Measurements from ENCODE around the gene STXBP5L.

DNA sequence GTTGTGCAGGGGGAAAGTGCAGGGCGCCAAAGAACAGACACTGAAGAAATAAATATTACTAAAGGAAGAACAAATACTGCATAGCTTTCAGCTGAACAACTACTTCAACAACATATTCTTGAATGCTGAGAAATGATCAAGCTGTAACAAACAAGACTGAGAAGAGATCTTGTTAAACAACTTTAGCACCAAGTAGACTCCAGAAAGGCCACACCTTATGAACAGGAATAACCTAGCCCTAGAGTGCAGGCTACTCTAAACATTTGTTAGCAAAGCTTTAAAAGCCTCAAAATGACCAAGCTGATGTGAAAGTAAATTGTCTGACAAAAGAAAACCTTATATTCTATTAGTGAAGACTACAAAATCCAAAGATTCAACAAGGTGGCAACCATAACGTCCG lies 554.6 kb downstream of the STXBP5L start:
- TF ChIP-seq, protein P1, sequence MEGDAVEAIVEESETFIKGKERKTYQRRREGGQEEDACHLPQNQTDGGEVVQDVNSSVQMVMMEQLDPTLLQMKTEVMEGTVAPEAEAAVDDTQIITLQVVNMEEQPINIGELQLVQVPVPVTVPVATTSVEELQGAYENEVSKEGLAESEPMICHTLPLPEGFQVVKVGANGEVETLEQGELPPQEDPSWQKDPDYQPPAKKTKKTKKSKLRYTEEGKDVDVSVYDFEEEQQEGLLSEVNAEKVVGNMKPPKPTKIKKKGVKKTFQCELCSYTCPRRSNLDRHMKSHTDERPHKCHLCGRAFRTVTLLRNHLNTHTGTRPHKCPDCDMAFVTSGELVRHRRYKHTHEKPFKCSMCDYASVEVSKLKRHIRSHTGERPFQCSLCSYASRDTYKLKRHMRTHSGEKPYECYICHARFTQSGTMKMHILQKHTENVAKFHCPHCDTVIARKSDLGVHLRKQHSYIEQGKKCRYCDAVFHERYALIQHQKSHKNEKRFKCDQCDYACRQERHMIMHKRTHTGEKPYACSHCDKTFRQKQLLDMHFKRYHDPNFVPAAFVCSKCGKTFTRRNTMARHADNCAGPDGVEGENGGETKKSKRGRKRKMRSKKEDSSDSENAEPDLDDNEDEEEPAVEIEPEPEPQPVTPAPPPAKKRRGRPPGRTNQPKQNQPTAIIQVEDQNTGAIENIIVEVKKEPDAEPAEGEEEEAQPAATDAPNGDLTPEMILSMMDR (IDR thresholded peaks at IDR 0.05): no peak
- TF ChIP-seq POLR2A (IDR thresholded peaks at IDR 0.05): no peak
- no peak for TF ChIP-seq EP300 (IDR thresholded peaks at IDR 0.05)

Measured in ovary (tissue), 3 donors.